ENCODE measurements around the gene ADAMTSL5.

ADAMTSL5 gene

DNA sequence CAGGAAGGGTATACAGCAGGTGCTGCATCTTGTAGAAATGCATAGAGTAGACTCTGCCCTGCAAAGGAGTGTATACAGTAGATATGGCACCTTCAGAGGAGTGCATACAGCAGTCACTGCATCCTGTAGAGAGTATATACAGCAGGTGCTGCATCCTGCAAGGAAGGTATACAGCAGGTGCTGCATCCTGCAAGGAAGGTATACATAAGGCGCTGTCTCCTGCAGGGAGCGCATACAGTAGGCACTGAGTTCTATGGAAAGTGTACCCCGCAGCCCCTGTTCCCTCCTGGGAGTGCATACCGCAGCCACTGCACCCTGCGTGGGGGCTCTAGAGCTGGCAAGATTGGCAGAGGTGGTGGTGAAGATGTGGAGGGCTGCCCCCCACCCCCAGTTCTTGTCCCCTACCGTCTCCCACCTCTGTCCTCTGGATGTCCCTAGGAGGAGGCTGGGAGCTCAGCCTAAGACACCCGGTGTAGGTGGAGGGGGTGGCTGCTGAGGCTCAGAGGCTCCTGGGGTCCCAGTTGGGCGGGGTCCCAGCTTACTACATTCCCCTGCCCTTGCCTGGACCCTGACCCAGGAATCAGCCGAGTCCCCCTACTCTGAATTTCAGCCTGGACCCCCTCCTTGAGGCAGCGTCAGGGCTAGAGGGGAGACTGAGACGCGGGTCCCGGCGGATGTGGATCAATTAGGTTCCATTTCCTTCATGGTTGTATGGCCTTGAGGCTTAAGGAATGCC lies 2.3 kb upstream of the ADAMTSL5 start:
- TF ChIP-seq POLR2A (IDR thresholded peaks at IDR 0.05; ENCODE audit: low read depth, low read length) (no peak), POU2F2 (IDR thresholded peaks at IDR 0.05; ENCODE audit: low read depth, low read length) (no peak), PAX5 (IDR thresholded peaks at IDR 0.05; ENCODE audit: insufficient read depth, low read length, severe bottlenecking) (no peak), POLR2AphosphoS5 (IDR thresholded peaks at IDR 0.05; ENCODE audit: low read depth, low read length) (no peak), SPI1 (IDR thresholded peaks at IDR 0.05; ENCODE audit: low read depth, low read length) (no peak), TAF1 (IDR thresholded peaks at IDR 0.05; ENCODE audit: low read depth, low read length) (no peak)
- no peak for DNase-seq (ENCODE audit: insufficient read length, low spot score)
- FAIRE-seq = no peak

DNA sequence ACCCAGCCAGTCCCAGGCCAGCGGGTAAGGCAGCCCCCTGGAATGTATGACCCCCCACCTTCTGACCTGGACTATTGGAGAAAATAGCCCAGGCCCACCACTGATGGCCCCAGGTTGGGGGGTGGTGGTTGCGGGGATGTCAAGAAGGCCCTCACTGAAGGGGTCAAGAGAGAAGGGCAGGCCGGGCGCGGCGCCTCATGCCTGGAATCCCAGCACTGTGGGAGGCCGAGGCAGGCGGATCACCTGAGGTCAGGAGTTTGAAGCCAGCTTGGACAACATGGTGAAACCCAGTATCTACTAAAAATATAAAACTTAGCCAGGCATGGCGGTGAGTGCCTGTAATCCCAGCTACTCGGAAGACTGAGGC lies 1.5 kb upstream of the ADAMTSL5 start:
- no peak for TF ChIP-seq POLR2A (IDR thresholded peaks at IDR 0.05; ENCODE audit: low read depth, low read length)
- no peak for TF ChIP-seq PAX5 (IDR thresholded peaks at IDR 0.05; ENCODE audit: insufficient read depth, low read length, severe bottlenecking)
- TF ChIP-seq POLR2AphosphoS5 (IDR thresholded peaks at IDR 0.05; ENCODE audit: low read depth, low read length) = no peak
- no peak for TF ChIP-seq POU2F2 (IDR thresholded peaks at IDR 0.05; ENCODE audit: low read depth, low read length)
- DNase-seq (ENCODE audit: insufficient read length, low spot score) = no peak
- FAIRE-seq = no peak

DNA sequence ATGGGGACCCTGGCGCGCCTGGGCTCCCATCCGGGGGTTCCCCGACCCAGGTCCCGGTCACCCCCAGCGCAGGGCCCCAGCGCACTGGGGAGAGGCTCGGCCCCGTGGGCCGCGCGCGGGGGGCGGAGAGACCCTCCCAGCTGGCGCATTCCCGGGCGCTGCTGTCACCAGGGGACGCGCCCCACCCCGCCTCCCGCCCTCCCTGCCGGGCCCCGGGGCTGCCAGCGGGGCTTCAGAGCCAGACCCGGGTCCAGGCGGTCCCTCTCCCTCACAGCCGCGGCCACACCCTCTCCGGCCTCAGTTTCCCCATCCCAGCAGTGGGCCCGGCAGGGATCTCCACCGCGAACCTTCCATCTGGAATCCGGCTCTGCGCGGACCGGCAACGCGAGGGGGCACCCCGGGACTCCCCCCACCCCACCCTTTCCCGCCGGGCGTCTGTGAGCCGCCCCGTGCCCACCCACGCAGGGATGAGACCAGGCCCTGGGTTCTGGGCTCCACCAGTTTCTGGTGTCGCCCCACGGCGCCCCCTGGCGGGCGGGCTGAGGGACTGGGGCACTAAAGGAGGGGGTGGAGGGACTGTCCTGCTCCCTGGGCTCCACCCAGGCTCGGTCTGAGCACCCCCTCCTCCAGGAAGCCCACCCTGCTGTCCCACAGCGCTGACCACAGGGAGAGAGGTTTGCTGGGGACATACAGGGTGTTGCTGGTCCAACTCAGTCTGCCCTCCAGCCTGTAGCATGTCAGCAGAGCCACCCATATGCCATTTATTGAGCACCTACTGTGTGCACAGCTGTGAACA lies 878 bp upstream of the ADAMTSL5 start:
- DNase-seq (ENCODE audit: insufficient read length, low spot score) (peak; percentile 72), FAIRE-seq (no peak)
- TF ChIP-seq POLR2AphosphoS5 (IDR thresholded peaks at IDR 0.05; ENCODE audit: low read depth, low read length) (no peak), TAF1 (IDR thresholded peaks at IDR 0.05; ENCODE audit: low read depth, low read length) (no peak), POU2F2 (IDR thresholded peaks at IDR 0.05; ENCODE audit: low read depth, low read length) (no peak), POLR2A (IDR thresholded peaks at IDR 0.05; ENCODE audit: low read depth, low read length) (no peak), SPI1 (IDR thresholded peaks at IDR 0.05; ENCODE audit: low read depth, low read length) (no peak), PAX5 (IDR thresholded peaks at IDR 0.05; ENCODE audit: insufficient read depth, low read length, severe bottlenecking) (no peak)

DNA sequence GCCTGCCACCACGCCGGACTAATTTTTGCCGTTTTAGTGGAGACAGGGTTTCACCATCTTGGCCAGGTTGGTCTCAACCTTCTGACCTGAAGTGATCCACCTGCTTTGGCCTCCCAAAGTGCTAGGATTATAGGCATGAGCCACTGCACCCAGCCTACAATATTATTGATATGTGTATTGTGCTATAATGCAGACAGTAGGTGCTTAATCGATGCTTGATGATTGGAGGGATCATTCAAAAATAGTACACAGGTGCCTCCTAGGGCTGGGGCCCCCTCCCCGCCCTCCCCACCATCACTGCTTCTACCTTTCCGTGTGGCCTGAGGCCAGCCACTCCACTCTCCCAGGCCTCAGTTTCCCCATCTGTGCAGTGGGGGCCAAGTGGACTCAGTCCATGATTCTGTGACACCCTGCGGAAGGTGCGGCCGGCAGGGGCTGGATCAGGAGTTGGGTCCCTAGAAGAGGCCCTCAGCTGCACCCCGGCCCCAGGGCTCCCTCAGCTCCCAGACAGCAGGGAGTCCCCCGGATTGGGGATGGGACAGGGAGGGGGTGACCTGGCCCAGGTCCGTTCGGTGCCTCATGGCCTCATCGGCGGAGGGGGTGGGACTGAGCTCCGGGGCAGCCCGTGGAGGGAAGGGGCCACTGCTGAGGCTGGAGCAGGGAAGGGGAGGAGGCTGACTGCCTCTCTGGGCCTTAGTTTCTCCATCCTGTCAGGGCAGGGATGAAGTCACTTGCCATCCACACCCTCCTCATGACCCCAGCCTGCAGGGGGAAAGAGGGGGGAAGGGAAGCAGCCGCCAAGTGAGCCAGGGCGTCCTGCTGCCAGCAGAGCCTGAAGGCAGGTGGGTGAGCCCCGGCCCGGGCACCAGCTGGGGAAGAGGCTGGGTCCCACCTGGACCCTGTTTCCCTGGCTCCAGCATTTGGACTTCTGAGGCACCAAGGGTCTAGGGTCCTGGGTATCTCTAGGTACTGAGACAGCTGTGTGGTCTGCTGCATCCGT lies 1.2 kb downstream of the ADAMTSL5 start:
- no peak for TF ChIP-seq PAX5 (IDR thresholded peaks at IDR 0.05; ENCODE audit: insufficient read depth, low read length, severe bottlenecking)
- TF ChIP-seq POLR2AphosphoS5 (IDR thresholded peaks at IDR 0.05; ENCODE audit: low read depth, low read length) = no peak
- TF ChIP-seq TAF1 (IDR thresholded peaks at IDR 0.05; ENCODE audit: low read depth, low read length) = no peak
- DNase-seq (ENCODE audit: insufficient read length, low spot score) (no peak), FAIRE-seq (no peak)

DNA sequence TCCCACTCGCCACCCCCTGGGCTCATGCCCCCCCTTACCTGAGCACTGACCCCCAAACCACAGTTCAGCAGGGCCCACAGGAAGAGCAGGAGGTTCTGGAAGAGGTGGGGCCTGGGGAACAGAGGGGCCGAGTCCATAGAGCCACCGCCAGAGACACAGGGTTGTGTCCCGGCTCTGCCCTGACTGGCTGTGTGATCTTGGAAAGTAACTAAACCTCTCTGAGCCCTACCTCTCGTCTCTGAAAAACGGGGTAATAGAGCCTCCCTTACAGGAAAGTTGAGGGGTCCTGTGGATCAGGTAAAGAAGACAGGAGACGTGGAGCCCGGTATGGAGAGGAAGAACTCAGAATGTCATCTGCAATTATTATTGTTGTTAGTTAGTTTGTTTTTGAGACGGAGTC lies 2.0 kb downstream of the ADAMTSL5 start:
- no peak for FAIRE-seq
- no peak for DNase-seq (ENCODE audit: insufficient read length, low spot score)
- TF ChIP-seq PAX5 (IDR thresholded peaks at IDR 0.05; ENCODE audit: insufficient read depth, low read length, severe bottlenecking) (no peak), POLR2AphosphoS5 (IDR thresholded peaks at IDR 0.05; ENCODE audit: low read depth, low read length) (no peak), SPI1 (IDR thresholded peaks at IDR 0.05; ENCODE audit: low read depth, low read length) (no peak), POLR2A (IDR thresholded peaks at IDR 0.05; ENCODE audit: low read depth, low read length) (no peak), POU2F2 (IDR thresholded peaks at IDR 0.05; ENCODE audit: low read depth, low read length) (no peak), TAF1 (IDR thresholded peaks at IDR 0.05; ENCODE audit: low read depth, low read length) (no peak)

DNA sequence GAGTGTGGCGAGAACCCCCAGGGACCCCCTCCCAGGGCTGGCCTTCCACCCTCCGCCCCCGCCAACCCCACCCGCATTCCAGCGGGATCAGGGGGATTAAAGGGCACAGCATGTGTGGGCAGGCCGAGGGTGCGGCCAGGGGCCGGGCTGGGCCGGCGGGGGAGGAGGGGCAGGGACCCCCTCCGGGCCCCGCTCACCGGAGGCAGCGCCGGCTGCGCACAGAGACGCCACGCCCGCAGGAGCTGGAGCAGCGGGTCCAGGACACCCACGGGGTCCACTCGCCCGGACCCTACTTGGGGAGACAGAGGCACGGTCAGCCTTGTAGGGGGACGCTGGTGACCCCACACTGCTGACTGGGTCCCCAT lies 2.4 kb downstream of the ADAMTSL5 start:
- DNase-seq (ENCODE audit: insufficient read length, low spot score) = no peak
- TF ChIP-seq POU2F2 (IDR thresholded peaks at IDR 0.05; ENCODE audit: low read depth, low read length) = no peak
- no peak for TF ChIP-seq POLR2A (IDR thresholded peaks at IDR 0.05; ENCODE audit: low read depth, low read length)
- no peak for TF ChIP-seq POLR2AphosphoS5 (IDR thresholded peaks at IDR 0.05; ENCODE audit: low read depth, low read length)
- TF ChIP-seq PAX5 (IDR thresholded peaks at IDR 0.05; ENCODE audit: insufficient read depth, low read length, severe bottlenecking) = no peak
- no peak for TF ChIP-seq SPI1 (IDR thresholded peaks at IDR 0.05; ENCODE audit: low read depth, low read length)
- no peak for TF ChIP-seq TAF1 (IDR thresholded peaks at IDR 0.05; ENCODE audit: low read depth, low read length)
- FAIRE-seq = no peak

DNA sequence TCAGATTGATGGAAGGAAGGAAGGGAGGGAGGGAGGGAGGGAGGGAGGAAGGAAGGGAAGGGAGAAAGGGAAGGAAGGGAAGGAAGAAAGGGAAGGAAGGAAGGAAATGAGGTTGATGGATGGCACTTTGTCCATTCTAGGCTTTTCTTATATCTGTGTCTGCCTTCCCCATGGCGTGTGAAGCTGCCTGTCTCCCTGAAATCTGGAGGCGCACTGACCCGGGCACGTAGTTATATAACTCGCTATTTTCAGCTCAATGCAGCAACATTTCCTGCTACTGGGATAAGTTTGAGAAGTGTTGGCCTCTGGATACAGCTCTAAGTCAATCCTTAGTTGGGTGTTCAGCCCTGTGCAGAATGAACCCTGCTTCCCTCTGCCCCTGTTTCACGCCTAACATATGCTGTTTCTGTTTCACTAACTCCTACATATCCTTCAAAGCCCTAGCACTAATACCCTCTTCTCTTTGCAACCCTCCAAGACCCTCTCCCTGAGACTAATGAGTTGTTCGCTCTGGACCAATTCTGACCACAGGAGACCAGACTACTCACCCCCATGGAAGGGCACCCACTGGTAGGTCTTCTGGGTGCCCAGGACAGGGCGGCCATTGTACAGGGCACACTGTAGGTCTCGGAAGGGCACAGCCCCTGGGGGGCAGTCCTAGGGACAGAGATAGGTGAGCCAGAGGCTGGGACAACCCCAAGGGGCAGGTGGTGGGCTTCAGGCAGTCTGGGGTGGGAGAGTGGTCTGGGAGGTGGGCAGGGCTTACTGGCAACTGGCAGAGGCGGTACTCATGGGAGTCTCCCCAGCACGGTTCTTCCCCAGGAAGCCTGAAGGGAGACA lies 3.0 kb downstream of the ADAMTSL5 start:
- TF ChIP-seq POU2F2 (IDR thresholded peaks at IDR 0.05; ENCODE audit: low read depth, low read length) = no peak
- no peak for TF ChIP-seq POLR2AphosphoS5 (IDR thresholded peaks at IDR 0.05; ENCODE audit: low read depth, low read length)
- no peak for FAIRE-seq
- DNase-seq (ENCODE audit: insufficient read length, low spot score) = no peak

DNA sequence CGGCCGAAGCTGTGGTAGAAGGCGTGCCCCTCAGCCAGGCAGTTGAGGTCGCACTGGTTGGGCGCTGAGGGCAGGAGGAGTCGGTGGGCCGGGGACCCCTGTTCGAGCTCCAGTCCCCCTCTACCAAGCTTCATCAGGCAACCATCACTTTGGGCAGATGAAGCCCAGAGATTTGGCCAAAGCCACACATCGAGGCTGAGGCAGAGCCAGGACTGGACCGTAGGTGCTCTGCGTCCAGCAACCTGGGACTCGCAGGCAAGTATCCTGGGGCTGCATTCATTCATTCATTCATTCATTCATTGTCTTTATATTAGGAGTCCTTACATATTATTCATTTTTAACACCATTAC lies 4.3 kb downstream of the ADAMTSL5 start:
- TF ChIP-seq TAF1 (IDR thresholded peaks at IDR 0.05; ENCODE audit: low read depth, low read length) = no peak
- no peak for TF ChIP-seq SPI1 (IDR thresholded peaks at IDR 0.05; ENCODE audit: low read depth, low read length)
- no peak for TF ChIP-seq PAX5 (IDR thresholded peaks at IDR 0.05; ENCODE audit: insufficient read depth, low read length, severe bottlenecking)
- no peak for TF ChIP-seq POLR2A (IDR thresholded peaks at IDR 0.05; ENCODE audit: low read depth, low read length)
- no peak for TF ChIP-seq POLR2AphosphoS5 (IDR thresholded peaks at IDR 0.05; ENCODE audit: low read depth, low read length)
- TF ChIP-seq POU2F2 (IDR thresholded peaks at IDR 0.05; ENCODE audit: low read depth, low read length) = no peak
- no peak for FAIRE-seq
- DNase-seq (ENCODE audit: insufficient read length, low spot score) = no peak
